CD4-positive, alpha-beta T cell (primary cell): ENCODE measurements around the gene HOXA11. TPM values are rescaled to one million over a fixed set of nuclear protein-coding genes. Genes with fewer than 3 reads are reported as not detected.

Experiments
- ATAC-seq: fragments of 200-7000 bp; cut with Tn5 transposase; one replicate; pipeline ENCODE4 v1.10.0; 2022; ENCODE audit warnings: mild to moderate bottlenecking; ENCODE audit not compliant: poor library complexity
- CTCF ChIA-PET: fragments of 350-600 bp; sonication (Branson Sonifier 250); formaldehyde crosslinking; loops from one replicate; lab custom pipeline; 2021; ENCODE audit warnings: antibody characterized with exemption, inconsistent platforms; lab: Charles Lee
- POLR2A ChIA-PET: fragments of 350-600 bp; sonication (Branson Sonifier 250); formaldehyde crosslinking; loops from one replicate; lab custom pipeline; 2021; ENCODE audit warnings: antibody characterized with exemption, inconsistent platforms; lab: Charles Lee
- DNase-seq, 14 experiments: peaks; one replicate each; pipeline ENCODE4 v3.0.0-alpha.2; 2013 to 2020; ENCODE audit warnings: mixed read lengths in 2 of 14
- H3K27ac ChIP-seq, 2 donors: one replicate each; pipeline versions ENCODE4 v1.5.1 to v1.7.0; 2013; ENCODE audit warnings: low read length in 2 of 2, low read depth in 1 of 2, mild to moderate bottlenecking in 1 of 2
- H3K27me3 ChIP-seq, 2 experiments: 1 replicate in 1 of 2; 2 replicates in 1 of 2; pipeline versions ENCODE4 v1.6.1 to v1.7.0; 2013; ENCODE audit warnings: low read length in 2 of 2, control low read depth in 1 of 2, mild to moderate bottlenecking in 1 of 2, moderate library complexity in 1 of 2; ENCODE audit not compliant: insufficient read depth in 2 of 2, control insufficient read depth in 1 of 2
- H3K36me3 ChIP-seq: one replicate; pipeline ENCODE4 v1.6.1; 2013; ENCODE audit warnings: low read length, control low read depth; ENCODE audit not compliant: insufficient read depth
- H3K4me1 ChIP-seq: one replicate; pipeline ENCODE4 v1.6.1; 2013; ENCODE audit warnings: low read length, control low read depth; ENCODE audit not compliant: insufficient read depth
- H3K4me3 ChIP-seq: one replicate; pipeline ENCODE4 v1.5.1; 2013; ENCODE audit warnings: mild to moderate bottlenecking, low read length, moderate library complexity
- H3K9me3 ChIP-seq, 2 experiments: 1 replicate in 1 of 2; 2 replicates in 1 of 2; pipeline versions ENCODE4 v1.6.1 to v1.7.0; 2013; ENCODE audit warnings: low read length in 2 of 2, mild to moderate bottlenecking in 2 of 2, control low read depth in 1 of 2, moderate library complexity in 1 of 2; ENCODE audit not compliant: control insufficient read depth in 1 of 2, insufficient read depth in 1 of 2
- H3K27ac Mint-ChIP-seq: one replicate; pipeline ENCODE4 v1.8.0; 2020; ENCODE audit warnings: mixed read lengths
- H3K27me3 Mint-ChIP-seq: one replicate; pipeline ENCODE4 v1.8.0; 2021; ENCODE audit warnings: mixed read lengths
- H3K36me3 Mint-ChIP-seq: one replicate; pipeline ENCODE4 v1.8.0; 2021; ENCODE audit warnings: low read depth, mixed read lengths
- H3K4me1 Mint-ChIP-seq: one replicate; pipeline ENCODE4 v1.8.0; 2021; ENCODE audit warnings: low read depth, mixed read lengths
- H3K4me3 Mint-ChIP-seq: one replicate; pipeline ENCODE4 v1.8.0; 2020; ENCODE audit warnings: mild to moderate bottlenecking, mixed read lengths
- H3K9me3 Mint-ChIP-seq: one replicate; pipeline ENCODE4 v1.8.0; 2020; ENCODE audit warnings: mixed read lengths
- CTCF ChIP-seq: fragments of 200-600 bp; IDR thresholded peaks from one replicate; pipeline ENCODE4 v1.8.0; 2022; ENCODE audit warnings: antibody characterized with exemption, mild to moderate bottlenecking
- intact Hi-C, 2 experiments: fragments of 100-400 bp; cut with DNase I in 1 of 2; cut with micrococcal nuclease in 1 of 2; formaldehyde crosslinking; loops; one replicate each; pipeline versions ENCODE4 v1.15.1 to v1.9.0; 2023 to 2025; cut with DNase I, micrococcal nuclease
- total RNA-seq, 174 experiments: library from RNA in 2 of 174; stranded (reverse) in 2 of 174; gene quantifications; one replicate each; pipeline ENCODE4 v1.2.3 and lab custom pipeline; 2021 to 2026

HOXA11 gene
- total RNA-seq, 2 experiments from 2014 or later, result not detected

GRCh38 chr7:27168265-27168947 lies 16.6 kb downstream of the HOXA11 start:
- H3K27ac Mint-ChIP-seq, result peak overlapping the region; percentile 76
- Histone ChIP-seq H3K4me1 (peaks cover 78% of the 10 kb centered on the region), H3K27ac (no peak overlapping the region), H3K4me3 (no peak overlapping the region), H3K9me3 (peaks cover 5 to 79% of the 10 kb centered on the region in 2 experiments), H3K27me3 (peaks cover 91 to 99% of the 10 kb centered on the region in 2 experiments), H3K36me3 (no peaks in the 10 kb centered on the region)
- H3K36me3 Mint-ChIP-seq, result peaks cover 4% of the 10 kb centered on the region
- CTCF ChIA-PET, result interaction anchor here (0.6 to 2.0 kb wide), 4 partner anchors 11 to 24 kb away, joined by 3 to 7 read pairs (median 3); no protein-coding TSS in a partner anchor
- no peaks in the 10 kb centered on the region for H3K9me3 Mint-ChIP-seq
- intact Hi-C loops, result loop anchor here (2.0 to 10.0 kb wide), 5 partner anchors 18 to 1084 kb away; partner anchors contain the start of gene SNX10 (in 1 of the 2)
- peaks cover 86% of the 10 kb centered on the region for H3K27me3 Mint-ChIP-seq
- peak; percentile 37 for ATAC-seq
- peak in 3 of 14 experiments; percentile 33 to 69 (median 63) for DNase-seq
- peaks cover 57% of the 10 kb centered on the region for H3K4me1 Mint-ChIP-seq
- TF ChIP-seq CTCF, result no peak
- H3K4me3 Mint-ChIP-seq, result peak overlapping the region; percentile 83
- POLR2A ChIA-PET, result interaction anchor here (0.6 to 1.9 kb wide), 4 partner anchors 10 to 1304 kb away, joined by 3 to 5 read pairs (median 4); no protein-coding TSS in a partner anchor

- Mint-ChIP-seq H3K36me3 (peaks cover 4% of the 10 kb centered on the region), H3K9me3 (no peaks in the 10 kb centered on the region), H3K4me1 (peaks cover 57% of the 10 kb centered on the region), H3K27ac (peak overlapping the region; percentile 76), H3K27me3 (peaks cover 92% of the 10 kb centered on the region), H3K4me3 (peak overlapping the region; percentile 83)
- peaks cover 74% of the 10 kb centered on the region for H3K4me1 ChIP-seq
- H3K27ac ChIP-seq, result no peak overlapping the region
- peaks cover 91 to 99% of the 10 kb centered on the region in 2 experiments for H3K27me3 ChIP-seq
- H3K4me3 ChIP-seq, result no peak overlapping the region
- no peaks in the 10 kb centered on the region for H3K36me3 ChIP-seq
- H3K9me3 ChIP-seq, result peaks cover 5 to 76% of the 10 kb centered on the region in 2 experiments
- TF ChIP-seq CTCF, result no peak
- ChIA-PET POLR2A (interaction anchor here (1.2 to 1.7 kb wide), 2 partner anchors 9 to 35 kb away, joined by 3 to 5 read pairs; no protein-coding TSS in a partner anchor), CTCF (interaction anchor here (1.0 to 2.0 kb wide), 2 partner anchors 12 to 17 kb away, joined by 3 to 7 read pairs; no protein-coding TSS in a partner anchor)
- DNase-seq, result no peak
- no peak for ATAC-seq
- intact Hi-C loops, result loop anchor here (2.0 to 10.0 kb wide), 6 partner anchors 17 to 1307 kb away; partner anchors contain the start of gene SNX10 (in 1 of the 2)
These were observed 17.1 kb downstream of the HOXA11 start for GRCh38 chr7:27167916-27168264.

- Mint-ChIP-seq H3K4me3 (peak overlapping the region; percentile 83), H3K27me3 (peaks cover 93% of the 10 kb centered on the region), H3K4me1 (peaks cover 49% of the 10 kb centered on the region), H3K9me3 (no peaks in the 10 kb centered on the region), H3K36me3 (peaks cover 4% of the 10 kb centered on the region), H3K27ac (peak overlapping the region; percentile 76)
- Histone ChIP-seq H3K4me3 (no peak overlapping the region), H3K27ac (no peak overlapping the region), H3K9me3 (peaks cover 5 to 70% of the 10 kb centered on the region in 2 experiments), H3K4me1 (peaks cover 63% of the 10 kb centered on the region), H3K27me3 (peaks cover 85 to 99% of the 10 kb centered on the region in 2 experiments), H3K36me3 (no peaks in the 10 kb centered on the region)
- ChIA-PET POLR2A (interaction anchor here (0.7 to 1.2 kb wide), 3 partner anchors 10 to 36 kb away, joined by 3 read pairs; partner anchors contain the start of gene HOXA6), CTCF (interaction anchor here (1.1 to 1.4 kb wide), 3 partner anchors 13 to 797 kb away, joined by 4 to 9 read pairs (median 6); no protein-coding TSS in a partner anchor)
- intact Hi-C loops, result loop anchor here (2.0 to 10.0 kb wide), 5 partner anchors 872 to 1306 kb away; partner anchors contain the start of gene SNX10 (in 1 of the 2)
- no peak for TF ChIP-seq CTCF
- DNase-seq, result peak in 3 of 14 experiments; percentile 2 to 30 (median 16)
- ATAC-seq, result no peak
These were observed 18.2 kb downstream of the HOXA11 start for GRCh38 chr7:27166531-27167505.
